Measurements from ENCODE around the gene ZBTB49. TPM values are rescaled to one million over a fixed set of nuclear protein-coding genes. Genes with fewer than 3 reads are reported as not detected.

Gene ZBTB49
- total and polyA plus RNA-seq, 11 donors = 1.1 to 6.7 (median 3.3) TPM

GRCh38 chr4:4299006-4299405 lies 9.0 kb downstream of the ZBTB49 start:
- ATAC-seq = no peak
- TF ChIP-seq CTCF (IDR thresholded peaks at IDR 0.05) = no peak
- no peak for TF ChIP-seq POLR2A (IDR thresholded peaks at IDR 0.05)
- Histone ChIP-seq H3K27me3 (no peaks in the 10 kb centered on the region), H3K27ac (no peak overlapping the region), H3K4me3 (no peak overlapping the region), H3K4me1 (peaks cover 0 to 13% (median 0%) of the 10 kb centered on the region in 12 donors), H3K36me3 (peaks cover 0 to 50% (median 39%) of the 10 kb centered on the region in 9 donors), H3K9me3 (no peaks in the 10 kb centered on the region)
- intact Hi-C loops (cut with DNase I) = no loop called here
- no peak for DNase-seq
- 85 to 91% (median 89%) methylated on average over 3 of the region's 3 CpGs for WGBS, 4 donors

GRCh38 chr4:4302001-4302400 lies 11.9 kb downstream of the ZBTB49 start:
- H3K4me1 ChIP-seq = peaks cover 0 to 8% (median 0%) of the 10 kb centered on the region in 12 donors
- H3K9me3 ChIP-seq = no peaks in the 10 kb centered on the region
- peaks cover 0 to 76% (median 47%) of the 10 kb centered on the region in 9 donors for H3K36me3 ChIP-seq
- intact Hi-C loops (cut with DNase I) = no loop called here
- DNase-seq (no peak), ATAC-seq (peak in 3 of 4 donors; percentile 26 to 82 (median 69))
- H3K27ac ChIP-seq = no peak overlapping the region
- H3K4me3 ChIP-seq = no peak overlapping the region
- no peaks in the 10 kb centered on the region for H3K27me3 ChIP-seq
- TF ChIP-seq POLR2A (IDR thresholded peaks at IDR 0.05) (no peak), CTCF (IDR thresholded peaks at IDR 0.05) (no peak)
- WGBS, 4 donors = 38 to 51% (median 47%) methylated on average over 5 of the region's 5 CpGs

GRCh38 chr4:4302416-4302815 lies 12.4 kb downstream of the ZBTB49 start:
- H3K9me3 ChIP-seq = no peaks in the 10 kb centered on the region
- DNase-seq (no peak), ATAC-seq (peak in 3 of 4 donors; percentile 10 to 55 (median 29))
- TF ChIP-seq CTCF (IDR thresholded peaks at IDR 0.05) (no peak), POLR2A (IDR thresholded peaks at IDR 0.05) (no peak)
- H3K4me1 ChIP-seq = peaks cover 0 to 8% (median 0%) of the 10 kb centered on the region in 12 donors
- H3K4me3 ChIP-seq = no peak overlapping the region
- peaks cover 0 to 80% (median 51%) of the 10 kb centered on the region in 9 donors for H3K36me3 ChIP-seq
- 32 to 48% (median 45%) methylated on average over 6 of the region's 6 CpGs for WGBS, 4 donors
- no peaks in the 10 kb centered on the region for H3K27me3 ChIP-seq
- no peak overlapping the region for H3K27ac ChIP-seq
- intact Hi-C loops (cut with DNase I) = no loop called here

GRCh38 chr4:4306920-4307319 lies 16.9 kb downstream of the ZBTB49 start:
- ATAC-seq (peak in 1 of 4 donors; percentile 29), DNase-seq (no peak)
- no peaks in the 10 kb centered on the region for H3K9me3 ChIP-seq
- H3K27ac ChIP-seq = no peak overlapping the region
- no peaks in the 10 kb centered on the region for H3K27me3 ChIP-seq
- H3K4me3 ChIP-seq = no peak overlapping the region
- no peak for TF ChIP-seq CTCF (IDR thresholded peaks at IDR 0.05)
- no peak for TF ChIP-seq POLR2A (IDR thresholded peaks at IDR 0.05)
- 91 to 94% (median 94%) methylated on average over 11 of the region's 11 CpGs for WGBS, 4 donors
- intact Hi-C loops (cut with DNase I) = no loop called here
- H3K4me1 ChIP-seq = peaks cover 0 to 7% (median 0%) of the 10 kb centered on the region in 12 donors
- H3K36me3 ChIP-seq = peaks cover 0 to 74% (median 37%) of the 10 kb centered on the region in 9 donors
